IMR-90 (cell line): ENCODE measurements around the gene DEUP1. TPM values are rescaled to one million over a fixed set of nuclear protein-coding genes. Genes with fewer than 3 reads are reported as not detected.

Source experiments
- ATAC-seq: fragments of 200-7000 bp; cut with Tn5 transposase; 2 replicates; pipeline ENCODE4 v1.9.1; 2020; ENCODE audit warnings: low read depth, mild to moderate bottlenecking, moderate library complexity
- BruUV-seq: library from RNA; stranded (reverse); fragments of 400-500 nt; replicated peaks from 2 replicates; lab custom pipeline; 2021; lab: Mats Ljungman, UMichigan
- CTCF ChIA-PET: fragments of 300-600 bp; formaldehyde crosslinking; extraction: SDS; loops from one replicate; lab custom pipeline; 2021; ENCODE audit warnings: antibody characterized with exemption; lab: Yijun Ruan, JAX
- POLR2A ChIA-PET: fragments of 300-600 bp; sonication (Branson Sonifier 250); formaldehyde crosslinking; loops from one replicate; lab custom pipeline; 2022; ENCODE audit warnings: antibody characterized with exemption; ENCODE audit not compliant: unreplicated experiment; lab: Charles Lee
- DNase-seq: peaks from one replicate; pipeline ENCODE4 v3.0.0; 2013
- H2AFZ ChIP-seq: replicated peaks from 2 replicates; pipeline ENCODE3; 2013; ENCODE audit warnings: low read length, mild to moderate bottlenecking; ENCODE audit not compliant: poor library complexity
- H2AK5ac ChIP-seq: 2 replicates; pipeline ENCODE4 v1.6.1; 2013; ENCODE audit warnings: low read depth, low read length, inconsistent platforms
- H2AK9ac ChIP-seq: replicated peaks from 2 replicates; pipeline ENCODE3; 2013; ENCODE audit warnings: mild to moderate bottlenecking, low read depth, low read length, moderate library complexity; ENCODE audit not compliant: poor library complexity
- H2BK120ac ChIP-seq: 2 replicates; pipeline ENCODE4 v1.6.1; 2013; ENCODE audit warnings: low read depth, low read length, inconsistent platforms
- H2BK15ac ChIP-seq: 3 replicates; pipeline ENCODE4 v1.6.1; 2013; ENCODE audit warnings: low read depth, low read length, inconsistent platforms
- H2BK20ac ChIP-seq: 2 replicates; pipeline ENCODE4 v1.6.1; 2013; ENCODE audit warnings: low read depth, mild to moderate bottlenecking, inconsistent platforms, low read length, moderate library complexity
- H2BK5ac ChIP-seq: 2 replicates; pipeline ENCODE4 v1.6.1; 2013; ENCODE audit warnings: mild to moderate bottlenecking, low read depth, low read length, inconsistent platforms; ENCODE audit not compliant: poor library complexity, severe bottlenecking
- H3K14ac ChIP-seq: replicated peaks from 2 replicates; pipeline ENCODE4 v1.6.1; 2013; ENCODE audit warnings: low read depth, low read length, inconsistent platforms
- H3K18ac ChIP-seq: 2 replicates; pipeline ENCODE4 v1.6.1; 2013; ENCODE audit warnings: low read depth, low read length, control low read depth
- H3K23ac ChIP-seq: 2 replicates; pipeline ENCODE4 v1.6.1; 2013; ENCODE audit warnings: low read depth, low read length, inconsistent platforms
- H3K27ac ChIP-seq: 2 replicates; pipeline ENCODE4 v1.5.1; 2013; ENCODE audit warnings: mild to moderate bottlenecking, control low read depth, low read length; ENCODE audit not compliant: insufficient read depth
- H3K27me3 ChIP-seq: 2 replicates; pipeline ENCODE4 v1.6.1; 2013; ENCODE audit warnings: low read length; ENCODE audit not compliant: control insufficient read depth, insufficient read depth
- H3K36me3 ChIP-seq: 2 replicates; pipeline ENCODE4 v1.6.1; 2013; ENCODE audit warnings: low read length, mixed read lengths; ENCODE audit not compliant: control insufficient read depth, insufficient read depth
- H3K4ac ChIP-seq: 2 replicates; pipeline ENCODE4 v1.6.1; 2013; ENCODE audit warnings: low read depth, low read length, inconsistent platforms
- H3K4me1 ChIP-seq: 2 replicates; pipeline ENCODE4 v1.6.1; 2013; ENCODE audit warnings: low read length, mixed read lengths; ENCODE audit not compliant: control insufficient read depth, insufficient read depth
- H3K4me2 ChIP-seq: 2 replicates; pipeline ENCODE4 v1.6.1; 2013; ENCODE audit warnings: low read depth, mild to moderate bottlenecking, control low read depth, low read length, moderate library complexity
- H3K4me3 ChIP-seq: 2 replicates; pipeline ENCODE4 v1.5.1; 2013; ENCODE audit warnings: low read depth, mild to moderate bottlenecking, control low read depth, low read length, moderate library complexity; ENCODE audit not compliant: insufficient read depth
- H3K56ac ChIP-seq: 2 replicates; pipeline ENCODE4 v1.6.1; 2013; ENCODE audit warnings: low read length, inconsistent platforms; ENCODE audit not compliant: insufficient read depth; ENCODE audit errors: extremely low read depth
- H3K79me1 ChIP-seq, 2 experiments: 2 replicates each; pipeline ENCODE4 v1.6.1; 2013; ENCODE audit warnings: low read length in 2 of 2, inconsistent platforms in 1 of 2, low read depth in 1 of 2
- H3K9ac ChIP-seq: 2 replicates; pipeline ENCODE4 v1.6.1; 2013; ENCODE audit warnings: low read depth, low read length, control low read depth
- H3K9me1 ChIP-seq: 2 replicates; pipeline ENCODE4 v1.6.1; 2013; ENCODE audit warnings: low read length, inconsistent platforms; ENCODE audit not compliant: insufficient read depth
- H3K9me3 ChIP-seq: 2 replicates; pipeline ENCODE4 v1.6.1; 2013; ENCODE audit warnings: low read length; ENCODE audit not compliant: control insufficient read depth, insufficient read depth
- H4K20me1 ChIP-seq: 2 replicates; pipeline ENCODE4 v1.6.1; 2013; ENCODE audit warnings: low read length, inconsistent platforms; ENCODE audit not compliant: insufficient read depth
- H4K5ac ChIP-seq: 2 replicates; pipeline ENCODE4 v1.6.1; 2013; ENCODE audit warnings: mild to moderate bottlenecking, low read depth, low read length, control low read depth
- H4K8ac ChIP-seq, 2 experiments: 2 replicates each; pipeline ENCODE4 v1.6.1; 2013; ENCODE audit warnings: low read depth in 2 of 2, low read length in 2 of 2, control low read depth in 1 of 2, inconsistent platforms in 1 of 2
- H4K91ac ChIP-seq: 2 replicates; pipeline ENCODE4 v1.6.1; 2013; ENCODE audit warnings: low read depth, low read length, inconsistent platforms; ENCODE audit not compliant: insufficient read depth
- CEBPB ChIP-seq: IDR thresholded peaks from 2 replicates; pipeline ENCODE4 v1.6.1; 2012; ENCODE audit warnings: low read depth, low read length, improper control_type of control experiment
- MAZ ChIP-seq: IDR thresholded peaks from 2 replicates; pipeline ENCODE4 v1.6.1; 2012; ENCODE audit warnings: low read depth, mild to moderate bottlenecking, low read length, improper control_type of control experiment, moderate library complexity, borderline replicate concordance
- WGBS, 2 experiments: methylation state at CpG; one replicate each; pipeline versions ENCODE4 v1.1.5 to v1.1.7; 2013; ENCODE audit warnings: missing lambda C conversion rate in 2 of 2; ENCODE audit not compliant: insufficient read length in 1 of 2; ENCODE audit errors: extremely low coverage in 2 of 2; 5-methylcytosine and 5-hydroxymethylcytosine counted together
- dilution Hi-C: fragments of 300-500 bp; cut with HindIII; formaldehyde crosslinking; loops from one replicate; pipeline ENCODE4 v1.14.3; 2018; ENCODE audit warnings: low sequenced_read_pairs; ENCODE audit not compliant: unreplicated experiment
- in situ Hi-C: fragments of 300-500 bp; cut with MboI; formaldehyde crosslinking; loops from 3 replicates; pipeline ENCODE4 v1.14.3; 2019; ENCODE audit warnings: low sequenced_read_pairs, inconsistent platforms, mixed read lengths
- intact Hi-C: fragments of 100-400 bp; cut with micrococcal nuclease; formaldehyde crosslinking; loops from 2 replicates; pipeline ENCODE4 v1.10.0; 2022
- polyA plus RNA-seq, 3 experiments: library from polyadenylated mRNA; depleted of rRNA; stranded (reverse); fragments of >200 nt; gene quantifications; 2 replicates each; pipeline ENCODE4 v1.2.3, GENCODE V29; 2012; ENCODE audit warnings: low replicate concordance in 1 of 3
- total RNA-seq: library from RNA; depleted of rRNA; stranded (reverse); fragments of >200 nt; gene quantifications from 2 replicates; pipeline ENCODE4 v1.2.3, GENCODE V29; 2012

Gene DEUP1
- total and polyA plus RNA-seq, 2 of the 4 experiments (the other 2 are of a cell fraction) = not detected

- ChIA-PET CTCF (interaction anchor here (0.9 kb wide), 1 partner anchor 20 kb away, joined by 3 read pairs; no protein-coding TSS in a partner anchor), POLR2A (no interaction called here)
- DNase-seq (no peak), ATAC-seq (no peak)
- Histone ChIP-seq H4K91ac (no peak overlapping the region), H3K36me3 (no peaks in the 10 kb centered on the region), H2AFZ (no peak overlapping the region), H3K27me3 (no peaks in the 10 kb centered on the region), H3K23ac (no peak overlapping the region), H3K9me3 (no peaks in the 10 kb centered on the region), H3K4me1 (no peaks in the 10 kb centered on the region), H3K9me1 (no peaks in the 10 kb centered on the region), H4K20me1 (no peaks in the 10 kb centered on the region), H2BK5ac (no peak overlapping the region), H3K14ac (no peak overlapping the region), H3K4ac (no peak overlapping the region), H4K8ac (no peak overlapping the region), H3K56ac (no peak overlapping the region), H3K4me2 (no peak overlapping the region), H2BK20ac (no peak overlapping the region), H3K79me1 (no peaks in the 10 kb centered on the region), H2AK9ac (no peak overlapping the region), H3K27ac (no peak overlapping the region), H2BK15ac (no peak overlapping the region), H4K5ac (no peak overlapping the region), H3K18ac (no peak overlapping the region), H2AK5ac (no peak overlapping the region), H3K4me3 (no peak overlapping the region), H3K9ac (no peak overlapping the region), H2BK120ac (no peak overlapping the region)
- intact Hi-C loops (no loop called here), dilution Hi-C loops (no loop called here), in situ Hi-C loops (no loop called here)
- no TSS peak for BruUV-seq
- TF ChIP-seq CEBPB (no peak), MAZ (no peak)
- WGBS, 2 experiments = no CpG with 5 or more reads among the region's 1 CpG
Measured at GRCh38 chr11:93323747-93324146, 6.8 kb upstream of the DEUP1 start.
